Fibroblast of pulmonary artery (primary cell): ENCODE measurements around the gene IDS.

Experiments
- DNase-seq: peaks from one replicate; pipeline ENCODE4 v3.0.0-alpha.2; 2010; ENCODE audit warnings: low read depth
- H3K4me3 ChIP-seq: replicated peaks from 2 replicates; pipeline ENCODE4 v1.5.1; 2011; ENCODE audit warnings: low read depth, mild to moderate bottlenecking, control low read depth, low read length, moderate library complexity
- TF ChIP-seq, protein P1 (sequence below): IDR thresholded peaks from 2 replicates; pipeline ENCODE4 v1.5.1; 2011; ENCODE audit warnings: mild to moderate bottlenecking, control low read depth, low read length, inconsistent platforms; ENCODE audit errors: missing control alignments

The IDS gene

DNA sequence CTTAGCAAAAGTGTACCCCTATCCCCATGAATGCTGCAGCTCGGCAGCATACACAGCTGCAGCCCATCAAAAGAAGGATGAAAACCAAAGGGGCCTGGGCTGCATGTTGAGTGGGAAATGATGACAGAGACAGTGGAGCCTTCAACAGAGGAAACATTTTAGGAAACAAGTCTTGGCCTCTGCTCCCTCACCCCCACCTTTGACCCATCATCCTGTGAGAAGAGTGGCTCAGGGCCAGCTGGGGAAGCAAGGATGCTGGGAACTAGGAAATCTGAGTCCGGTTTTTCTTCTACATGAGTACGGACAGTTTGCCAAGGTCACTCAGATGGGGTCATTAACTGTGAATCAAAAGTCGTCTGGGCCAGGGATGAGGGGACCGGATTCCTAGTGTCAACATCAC is 37.2 kb downstream of the IDS start:
- TF ChIP-seq, protein P1, sequence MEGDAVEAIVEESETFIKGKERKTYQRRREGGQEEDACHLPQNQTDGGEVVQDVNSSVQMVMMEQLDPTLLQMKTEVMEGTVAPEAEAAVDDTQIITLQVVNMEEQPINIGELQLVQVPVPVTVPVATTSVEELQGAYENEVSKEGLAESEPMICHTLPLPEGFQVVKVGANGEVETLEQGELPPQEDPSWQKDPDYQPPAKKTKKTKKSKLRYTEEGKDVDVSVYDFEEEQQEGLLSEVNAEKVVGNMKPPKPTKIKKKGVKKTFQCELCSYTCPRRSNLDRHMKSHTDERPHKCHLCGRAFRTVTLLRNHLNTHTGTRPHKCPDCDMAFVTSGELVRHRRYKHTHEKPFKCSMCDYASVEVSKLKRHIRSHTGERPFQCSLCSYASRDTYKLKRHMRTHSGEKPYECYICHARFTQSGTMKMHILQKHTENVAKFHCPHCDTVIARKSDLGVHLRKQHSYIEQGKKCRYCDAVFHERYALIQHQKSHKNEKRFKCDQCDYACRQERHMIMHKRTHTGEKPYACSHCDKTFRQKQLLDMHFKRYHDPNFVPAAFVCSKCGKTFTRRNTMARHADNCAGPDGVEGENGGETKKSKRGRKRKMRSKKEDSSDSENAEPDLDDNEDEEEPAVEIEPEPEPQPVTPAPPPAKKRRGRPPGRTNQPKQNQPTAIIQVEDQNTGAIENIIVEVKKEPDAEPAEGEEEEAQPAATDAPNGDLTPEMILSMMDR: no peak
- no peak overlapping the region for H3K4me3 ChIP-seq
- DNase-seq: no peak

DNA sequence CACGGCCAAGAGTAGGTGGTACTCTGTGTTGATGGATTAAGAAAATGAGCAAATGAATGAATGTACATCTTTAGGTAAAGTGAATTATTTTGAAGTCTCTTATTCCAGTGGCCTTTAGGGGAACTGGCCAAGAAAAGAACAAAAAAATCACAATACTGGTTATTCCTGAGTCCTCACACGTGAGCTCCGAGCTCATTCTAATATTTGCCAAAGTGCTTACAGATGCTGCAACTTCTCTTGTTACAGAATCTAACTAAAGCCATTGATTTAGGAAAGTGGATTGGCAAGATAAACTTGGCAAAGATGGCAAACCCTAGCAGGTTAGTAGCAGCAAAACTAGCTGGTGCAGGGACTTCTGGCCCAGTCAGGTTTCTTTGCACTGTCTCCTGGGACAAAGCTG is 37.6 kb downstream of the IDS start:
- TF ChIP-seq, protein P1: no peak
- no peak for DNase-seq
- H3K4me3 ChIP-seq: no peak overlapping the region

- peak; percentile 48 for DNase-seq
- TF ChIP-seq, protein P1: no peak
- no peak overlapping the region for H3K4me3 ChIP-seq
Observed at GRCh38 chrX:149462849-149463248, 42.3 kb downstream of the IDS start.

- TF ChIP-seq, protein P1: no peak
- no peak overlapping the region for H3K4me3 ChIP-seq
- no peak for DNase-seq
Observed at GRCh38 chrX:149461746-149462145, 43.4 kb downstream of the IDS start.

DNA sequence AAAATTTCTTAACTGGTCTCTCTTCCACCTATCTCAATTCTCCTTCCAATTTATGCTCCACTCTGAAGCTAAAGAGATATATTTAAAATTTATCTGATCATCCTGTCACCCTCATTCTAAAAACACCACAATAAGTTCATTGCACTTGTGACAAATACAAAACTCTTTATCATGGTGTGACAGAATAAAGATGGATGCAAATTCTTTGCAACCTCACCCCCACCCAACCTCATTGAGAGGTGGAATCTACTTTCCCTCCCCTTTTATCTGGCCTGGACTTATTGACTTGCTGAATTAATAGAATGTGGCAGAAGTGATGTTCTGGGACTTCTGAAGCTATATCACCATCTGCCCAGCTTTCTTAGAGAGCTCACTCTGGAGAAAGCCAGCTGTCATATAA is 46.5 kb downstream of the IDS start:
- DNase-seq: no peak
- TF ChIP-seq, protein P1: no peak

DNA sequence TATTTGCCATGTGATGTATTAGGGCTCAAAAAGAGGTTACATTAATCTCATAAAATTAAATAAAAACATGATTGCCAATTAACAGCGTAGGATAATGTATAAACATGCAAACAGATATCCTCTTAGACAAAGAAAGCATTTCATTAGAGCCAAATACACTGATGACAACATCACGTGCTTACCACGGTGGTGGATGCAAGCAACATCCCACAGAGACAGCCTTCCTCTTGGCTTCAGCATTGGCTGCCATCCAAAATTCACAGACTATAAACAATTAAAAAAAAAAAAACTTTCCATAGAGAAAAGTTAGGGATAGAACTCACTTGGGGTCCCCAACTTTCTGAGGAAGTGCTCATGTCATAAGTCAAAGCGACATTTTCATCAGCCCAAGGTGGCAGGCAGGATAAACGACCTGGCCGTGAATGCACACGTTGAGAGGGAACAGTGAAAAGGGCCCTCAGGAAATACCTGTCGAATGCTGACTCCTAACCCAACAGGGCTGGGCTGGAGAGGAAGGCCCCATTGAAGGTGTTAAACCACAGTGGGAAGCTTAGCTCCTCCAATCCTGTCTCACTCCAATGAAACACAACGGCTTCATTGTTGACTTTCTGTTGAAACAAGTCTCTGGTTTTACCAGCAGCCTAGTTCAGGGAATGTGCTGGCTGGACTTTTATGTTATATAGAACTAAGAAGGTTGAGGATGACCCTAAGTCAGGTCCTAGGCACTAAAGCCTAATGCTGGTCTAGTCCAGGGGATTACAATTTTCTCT is 48.4 kb downstream of the IDS start:
- no peak for DNase-seq
- no peak overlapping the region for H3K4me3 ChIP-seq
- TF ChIP-seq, protein P1: no peak

More for the DNA sequence above, 46.5 kb downstream of the IDS start:
- no peak overlapping the region for H3K4me3 ChIP-seq

DNA sequence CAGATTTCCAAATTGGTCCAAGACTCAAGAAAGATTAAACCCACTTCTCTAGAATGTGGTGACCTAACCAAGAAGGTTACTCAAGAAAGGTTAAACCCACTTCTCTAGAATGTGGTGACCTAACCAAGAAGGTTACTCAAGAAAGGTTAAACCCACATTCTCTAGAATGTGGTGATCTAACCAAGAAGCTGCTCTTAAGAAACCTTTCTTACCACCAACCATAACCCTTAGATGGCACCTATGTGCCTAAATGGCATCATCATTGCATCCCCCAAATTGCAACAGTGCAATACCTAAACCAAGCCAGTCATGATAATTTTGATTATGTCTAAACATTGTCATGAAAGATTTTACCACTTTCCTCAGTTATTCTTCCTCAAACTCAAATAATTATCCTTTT is 49.2 kb downstream of the IDS start:
- H3K4me3 ChIP-seq: no peak overlapping the region
- DNase-seq: no peak
- TF ChIP-seq, protein P1: no peak
